ENCODE measurements around the gene LDB1.

LDB1 gene

DNA sequence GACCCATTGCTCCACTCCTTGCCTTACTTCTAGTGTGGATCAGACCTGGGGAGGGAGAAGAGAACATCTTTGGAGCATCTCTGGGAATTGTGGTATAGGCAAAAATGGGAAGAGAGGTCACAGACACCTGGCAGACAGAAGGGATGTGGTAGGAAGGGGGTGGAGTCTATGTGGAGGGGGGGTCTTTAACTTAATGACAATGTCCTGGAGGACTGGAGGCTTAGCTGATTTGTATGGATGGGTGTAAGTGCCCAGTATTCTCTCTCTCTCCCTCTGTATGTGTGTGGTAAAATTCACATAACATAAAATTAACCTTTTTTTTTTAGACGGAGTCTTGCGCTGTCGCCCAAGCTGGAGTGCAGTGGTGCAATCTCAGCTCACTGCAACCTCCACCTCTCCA, 3.1 kb upstream of the LDB1 start:
- TF ChIP-seq, protein P1, sequence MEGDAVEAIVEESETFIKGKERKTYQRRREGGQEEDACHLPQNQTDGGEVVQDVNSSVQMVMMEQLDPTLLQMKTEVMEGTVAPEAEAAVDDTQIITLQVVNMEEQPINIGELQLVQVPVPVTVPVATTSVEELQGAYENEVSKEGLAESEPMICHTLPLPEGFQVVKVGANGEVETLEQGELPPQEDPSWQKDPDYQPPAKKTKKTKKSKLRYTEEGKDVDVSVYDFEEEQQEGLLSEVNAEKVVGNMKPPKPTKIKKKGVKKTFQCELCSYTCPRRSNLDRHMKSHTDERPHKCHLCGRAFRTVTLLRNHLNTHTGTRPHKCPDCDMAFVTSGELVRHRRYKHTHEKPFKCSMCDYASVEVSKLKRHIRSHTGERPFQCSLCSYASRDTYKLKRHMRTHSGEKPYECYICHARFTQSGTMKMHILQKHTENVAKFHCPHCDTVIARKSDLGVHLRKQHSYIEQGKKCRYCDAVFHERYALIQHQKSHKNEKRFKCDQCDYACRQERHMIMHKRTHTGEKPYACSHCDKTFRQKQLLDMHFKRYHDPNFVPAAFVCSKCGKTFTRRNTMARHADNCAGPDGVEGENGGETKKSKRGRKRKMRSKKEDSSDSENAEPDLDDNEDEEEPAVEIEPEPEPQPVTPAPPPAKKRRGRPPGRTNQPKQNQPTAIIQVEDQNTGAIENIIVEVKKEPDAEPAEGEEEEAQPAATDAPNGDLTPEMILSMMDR (IDR thresholded peaks at IDR 0.05; ENCODE audit: insufficient read depth, missing control alignments) = no peak
- DNase-seq (ENCODE audit: insufficient read length, low spot score) = no peak
- no peak for FAIRE-seq

DNA sequence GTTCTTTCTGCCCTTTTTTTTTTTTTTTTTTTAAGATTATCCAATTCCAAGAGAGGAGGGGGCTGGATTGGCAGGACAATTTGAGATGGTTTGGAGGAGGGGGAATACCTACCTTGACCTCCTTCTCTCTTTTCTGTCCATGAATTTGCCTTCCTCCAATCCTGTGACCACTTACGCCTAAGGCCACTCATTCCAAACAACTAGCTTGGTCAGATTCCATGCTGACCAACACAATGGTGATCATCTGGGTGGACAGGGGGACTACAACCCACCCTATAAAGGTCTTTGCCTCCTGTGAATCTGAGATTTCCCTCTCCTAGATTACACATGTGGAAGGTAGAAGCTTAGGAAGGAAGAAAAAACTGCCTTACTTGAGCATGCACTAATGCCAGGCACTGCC, 2.3 kb upstream of the LDB1 start:
- no peak for FAIRE-seq
- TF ChIP-seq, protein P1 (IDR thresholded peaks at IDR 0.05; ENCODE audit: insufficient read depth, missing control alignments) = no peak
- DNase-seq (ENCODE audit: insufficient read length, low spot score) = no peak

DNA sequence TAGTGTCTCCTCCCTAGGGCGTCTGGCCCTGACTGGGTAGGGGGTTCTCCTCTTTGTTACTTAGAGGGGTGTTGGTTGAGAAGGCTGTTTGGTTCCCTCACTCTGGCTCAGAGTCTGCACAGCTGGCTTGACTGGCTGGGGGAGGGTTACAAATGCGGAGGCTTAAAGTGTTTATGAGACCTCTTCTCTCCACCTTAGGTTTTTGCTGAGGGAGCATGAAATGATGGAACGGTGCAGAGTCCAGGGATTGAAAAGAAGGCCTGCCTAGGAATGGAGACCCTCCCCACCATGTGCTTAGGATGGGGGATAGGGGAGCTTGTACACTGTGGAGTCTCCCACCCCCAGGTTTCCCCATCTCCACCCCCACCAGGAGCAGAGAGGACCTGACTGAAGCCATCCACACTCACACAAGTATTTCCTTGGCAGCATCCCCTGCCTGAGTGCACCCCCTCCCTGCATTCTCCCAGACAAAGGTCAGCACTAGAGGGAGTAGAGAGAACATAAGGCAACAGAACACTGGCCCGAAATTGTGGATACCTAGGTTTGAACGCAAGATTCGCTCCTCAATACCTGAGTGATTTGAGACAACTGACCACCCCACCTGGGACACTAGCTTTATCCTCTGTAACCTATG, 1.7 kb upstream of the LDB1 start:
- DNase-seq (ENCODE audit: insufficient read length, low spot score) = no peak
- TF ChIP-seq, protein P1 (IDR thresholded peaks at IDR 0.05; ENCODE audit: insufficient read depth, missing control alignments) = no peak
- no peak for FAIRE-seq

DNA sequence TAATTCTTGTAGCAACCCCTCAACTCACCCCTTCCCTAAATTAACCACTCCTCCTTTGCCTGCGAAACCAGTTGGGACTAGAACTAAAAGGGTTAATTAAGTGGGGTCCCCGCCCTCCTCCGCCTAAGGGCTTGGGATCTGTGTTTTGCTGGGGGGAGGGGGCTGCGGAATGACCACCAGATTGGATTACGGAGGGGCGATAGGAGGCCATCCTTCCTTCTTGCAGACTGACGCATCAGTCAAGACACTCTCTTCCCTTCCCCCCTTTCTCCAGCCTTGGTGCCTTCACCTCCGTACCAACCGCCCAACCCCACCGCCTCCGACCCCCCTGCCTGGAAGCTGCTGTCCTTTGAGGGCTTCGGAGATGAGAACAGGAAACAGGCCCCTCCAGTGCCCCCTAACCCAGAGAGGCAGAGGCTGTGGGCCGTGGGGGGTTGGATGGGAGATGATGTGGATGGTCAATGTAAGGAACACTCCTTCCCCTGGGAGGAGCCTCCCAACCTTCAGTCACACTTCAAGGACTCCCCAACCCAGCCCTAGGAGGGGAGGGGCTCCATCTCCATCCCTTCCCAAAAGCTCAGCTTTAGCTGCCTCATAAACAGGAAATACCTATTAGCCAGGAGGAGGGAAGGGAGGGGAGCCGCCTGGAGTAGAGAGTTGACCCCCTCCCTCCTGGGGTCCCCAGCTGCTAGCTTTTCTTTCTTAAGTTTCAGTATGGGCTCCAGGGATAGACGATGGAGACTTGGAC, 997 bp upstream of the LDB1 start:
- FAIRE-seq (no peak), DNase-seq (ENCODE audit: insufficient read length, low spot score) (no peak)
- TF ChIP-seq, protein P1 (IDR thresholded peaks at IDR 0.05; ENCODE audit: insufficient read depth, missing control alignments) = no peak

DNA sequence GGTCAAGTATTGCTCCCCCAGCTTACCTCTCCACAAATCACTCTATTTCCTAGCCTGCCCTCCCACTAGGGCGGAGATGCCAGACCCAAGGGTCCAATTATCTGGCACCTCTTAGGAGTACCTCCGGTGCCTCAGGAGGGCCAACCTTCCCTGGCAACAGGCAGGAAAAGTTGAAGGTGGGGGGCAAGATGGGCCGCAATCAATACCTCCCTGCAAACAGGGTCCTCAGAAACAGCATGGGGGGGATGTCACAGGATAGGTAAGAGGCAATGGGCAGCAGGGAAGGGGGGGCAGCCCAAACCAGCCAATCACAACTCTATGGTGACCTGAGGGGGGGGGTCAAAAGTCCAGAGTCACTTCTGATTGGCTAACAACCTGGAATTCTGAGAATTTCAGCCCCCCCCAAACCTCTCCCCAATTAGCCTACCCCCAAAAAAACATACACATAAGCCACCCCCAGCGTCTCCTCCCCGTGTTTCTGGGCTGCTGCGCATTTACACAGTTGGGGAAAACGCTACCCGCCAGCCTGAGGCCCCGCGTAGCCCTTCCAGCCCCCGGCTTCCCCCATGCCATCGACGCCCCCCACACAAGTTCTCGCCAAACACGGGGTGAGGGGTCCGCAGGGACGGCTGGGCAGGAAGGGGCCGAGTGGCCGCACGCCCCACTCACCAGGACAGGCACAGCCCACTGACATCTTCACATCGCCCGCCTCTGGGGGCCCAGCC, 589 bp downstream of the LDB1 start:
- no peak for FAIRE-seq
- no peak for DNase-seq (ENCODE audit: insufficient read length, low spot score)
- TF ChIP-seq, protein P1 (IDR thresholded peaks at IDR 0.05; ENCODE audit: insufficient read depth, missing control alignments) = no peak

DNA sequence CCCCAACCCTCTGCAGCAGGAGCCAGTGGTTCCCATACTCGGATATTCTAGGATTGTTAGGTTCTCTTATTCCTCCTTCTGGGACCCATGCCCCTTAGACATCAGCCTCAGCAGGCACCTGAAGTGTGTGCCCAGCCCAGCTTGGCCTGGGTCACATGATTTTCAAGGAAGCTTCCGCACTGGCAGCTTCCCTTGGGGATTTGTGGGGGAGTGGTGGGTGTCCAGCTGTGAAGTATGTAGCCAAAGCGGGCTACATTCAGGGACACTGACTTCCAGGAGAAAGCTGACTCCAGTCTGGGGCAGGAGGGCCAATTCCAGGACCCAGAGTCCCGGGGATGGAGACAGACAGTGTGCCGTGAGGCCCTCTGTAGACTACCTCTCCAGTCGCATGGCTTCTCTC, 1.3 kb downstream of the LDB1 start:
- TF ChIP-seq, protein P1 (IDR thresholded peaks at IDR 0.05; ENCODE audit: insufficient read depth, missing control alignments) = no peak
- DNase-seq (ENCODE audit: insufficient read length, low spot score) (no peak), FAIRE-seq (no peak)

All from D721Med (cell line).